H1 (cell line): Measurements from ENCODE around the gene ISCA2. TPM values are rescaled to one million over a fixed set of nuclear protein-coding genes. Genes with fewer than 3 reads are reported as not detected.

ENCODE experiments used
- CTCF ChIA-PET: fragments of 300-600 bp; sonication (Branson Sonifier 250); formaldehyde crosslinking; loops from one replicate; lab custom pipeline; 2021; ENCODE audit not compliant: partially characterized antibody; lab: Charles Lee
- POLR2A ChIA-PET: fragments of 300-600 bp; sonication (Branson Sonifier 250); formaldehyde crosslinking; loops from one replicate; lab custom pipeline; 2021; ENCODE audit warnings: inconsistent platforms; ENCODE audit not compliant: partially characterized antibody; lab: Charles Lee
- DNase-seq, 2 experiments: peaks; one replicate each; pipeline versions ENCODE4 v3.0.0 to v3.0.0-alpha.2; 2010 to 2022; ENCODE audit warnings: low spot score in 2 of 2, low read depth in 1 of 2, mixed read lengths in 1 of 2
- FAIRE-seq: peaks from 2 replicates; lab custom pipeline; 2011; peaks lifted over from hg19 to GRCh38; lab: Jason Lieb, UNC
- H2AFZ ChIP-seq: 2 replicates; pipeline ENCODE4 v1.8.1; 2012; ENCODE audit warnings: low read length, inconsistent platforms
- H2AK5ac ChIP-seq: 2 replicates; pipeline ENCODE4 v1.6.1; 2013; ENCODE audit warnings: low read depth, low read length
- H2BK120ac ChIP-seq: replicated peaks from 2 replicates; pipeline ENCODE3; 2013; ENCODE audit warnings: low read depth, low read length, inconsistent platforms
- H2BK12ac ChIP-seq: 2 replicates; pipeline ENCODE4 v1.6.1; 2013; ENCODE audit warnings: low read depth, low read length
- H2BK15ac ChIP-seq: 2 replicates; pipeline ENCODE4 v1.6.1; 2013; ENCODE audit warnings: low read length
- H2BK20ac ChIP-seq: 2 replicates; pipeline ENCODE4 v1.6.1; 2013; ENCODE audit warnings: low read length
- H2BK5ac ChIP-seq: 2 replicates; pipeline ENCODE4 v1.6.1; 2013; ENCODE audit warnings: low read depth, low read length
- H3K14ac ChIP-seq: 2 replicates; pipeline ENCODE4 v1.6.1; 2013; ENCODE audit warnings: inconsistent platforms; ENCODE audit not compliant: insufficient read length
- H3K18ac ChIP-seq: 2 replicates; pipeline ENCODE4 v1.6.1; 2013; ENCODE audit warnings: low read length; ENCODE audit errors: extremely low read depth
- H3K23ac ChIP-seq: 2 replicates; pipeline ENCODE4 v1.6.1; 2013; ENCODE audit warnings: inconsistent platforms; ENCODE audit not compliant: insufficient read length
- H3K23me2 ChIP-seq: 2 replicates; pipeline ENCODE4 v1.6.1; 2013; ENCODE audit warnings: low read depth, low read length
- H3K27ac ChIP-seq: 2 replicates; pipeline ENCODE4 v1.6.1; 2011; ENCODE audit warnings: low read depth, low read length, inconsistent platforms
- H3K27me3 ChIP-seq, 4 experiments: replicated peaks in 1 of 4; 1 replicate in 1 of 4; 2 replicates in 3 of 4; pipeline versions ENCODE4 v1.6.1 to v1.8.1; 2011 to 2013; ENCODE audit warnings: low read length in 3 of 4, mild to moderate bottlenecking in 3 of 4, inconsistent platforms in 2 of 4, mixed read lengths in 2 of 4, moderate library complexity in 1 of 4; ENCODE audit not compliant: control insufficient read depth in 3 of 4, insufficient read depth in 3 of 4; ENCODE audit errors: extremely low read depth in 1 of 4
- H3K36me3 ChIP-seq, 4 experiments: 2 replicates each; pipeline versions ENCODE4 v1.6.1 to v1.8.1; 2011 to 2013; ENCODE audit warnings: mild to moderate bottlenecking in 4 of 4, low read length in 3 of 4, moderate library complexity in 2 of 4, control low read depth in 1 of 4, inconsistent platforms in 1 of 4; ENCODE audit not compliant: insufficient read depth in 4 of 4, control insufficient read depth in 2 of 4
- H3K4ac ChIP-seq: replicated peaks from 2 replicates; pipeline ENCODE3; 2013; ENCODE audit warnings: low read length, low read depth, mixed read lengths, inconsistent platforms; ENCODE audit not compliant: insufficient read length
- H3K4me1 ChIP-seq, 4 experiments: replicated peaks in 1 of 4; 1 replicate in 1 of 4; 2 replicates in 3 of 4; pipeline versions ENCODE4 v1.6.1 to v1.8.1; 2011 to 2013; ENCODE audit warnings: low read length in 3 of 4, inconsistent platforms in 2 of 4, mixed read lengths in 1 of 4; ENCODE audit not compliant: insufficient read depth in 4 of 4, control insufficient read depth in 3 of 4
- H3K4me2 ChIP-seq, 2 experiments: 2 replicates each; pipeline versions ENCODE4 v1.6.1 to v1.8.1; 2011 to 2013; ENCODE audit warnings: low read depth in 2 of 2, low read length in 2 of 2, control low read depth in 1 of 2, inconsistent platforms in 1 of 2, mild to moderate bottlenecking in 1 of 2; ENCODE audit not compliant: insufficient read depth in 1 of 2
- H3K4me3 ChIP-seq, 4 experiments: fragments of 200-600, 300-600 bp in 1 of 4; sonication (generic), shearing (Covaris generic), sonication (Bioruptor Twin) in 1 of 4; 2 replicates each; pipeline versions ENCODE4 v1.5.1 to v1.8.1; 2011 to 2016; ENCODE audit warnings: low read length in 4 of 4, low read depth in 3 of 4, control low read depth in 2 of 4, inconsistent platforms in 2 of 4, mild to moderate bottlenecking in 2 of 4, mixed read lengths in 1 of 4, moderate library complexity in 1 of 4; ENCODE audit not compliant: insufficient read depth in 2 of 4; ENCODE audit errors: extremely low read depth in 1 of 4
- H3K56ac ChIP-seq: replicated peaks from 2 replicates; pipeline ENCODE3; 2013; ENCODE audit warnings: low read depth, mild to moderate bottlenecking, mixed read lengths, low read length, inconsistent platforms; ENCODE audit not compliant: insufficient read length
- H3K79me1 ChIP-seq: 2 replicates; pipeline ENCODE4 v1.6.1; 2013; ENCODE audit warnings: low read depth, low read length, control low read depth
- H3K79me2 ChIP-seq, 2 experiments: 2 replicates each; pipeline versions ENCODE4 v1.6.1 to v1.8.1; 2012 to 2013; ENCODE audit warnings: low read length in 2 of 2, mild to moderate bottlenecking in 2 of 2, inconsistent platforms in 1 of 2; ENCODE audit not compliant: insufficient read depth in 2 of 2, control insufficient read depth in 1 of 2
- H3K9ac ChIP-seq, 4 experiments: replicated peaks in 1 of 4; 1 replicate in 1 of 4; 2 replicates in 3 of 4; pipeline versions ENCODE4 v1.6.1 to v1.8.1; 2011 to 2013; ENCODE audit warnings: low read depth in 3 of 4, low read length in 3 of 4, control low read depth in 2 of 4, mild to moderate bottlenecking in 2 of 4, moderate library complexity in 2 of 4, inconsistent platforms in 1 of 4; ENCODE audit errors: extremely low read depth in 1 of 4
- H3K9me3 ChIP-seq, 2 experiments: 2 replicates each; pipeline versions ENCODE4 v1.6.1 to v1.8.1; 2012 to 2013; ENCODE audit warnings: mild to moderate bottlenecking in 2 of 2, moderate library complexity in 2 of 2, control low read depth in 1 of 2, inconsistent platforms in 1 of 2, low read depth in 1 of 2, low read length in 1 of 2, mixed read lengths in 1 of 2; ENCODE audit not compliant: insufficient read depth in 2 of 2
- H4K20me1 ChIP-seq, 2 experiments: replicated peaks in 1 of 2; 2 replicates each; pipeline versions ENCODE3 to v1.8.1; 2011 to 2013; ENCODE audit warnings: inconsistent platforms in 2 of 2, low read length in 2 of 2, mild to moderate bottlenecking in 1 of 2; ENCODE audit not compliant: insufficient read depth in 2 of 2, control insufficient read depth in 1 of 2
- H4K5ac ChIP-seq: 2 replicates; pipeline ENCODE4 v1.6.1; 2013; ENCODE audit warnings: low read length, low read depth, mixed read lengths, inconsistent platforms; ENCODE audit not compliant: insufficient read length
- H4K8ac ChIP-seq: 2 replicates; pipeline ENCODE4 v1.8.0; 2013; ENCODE audit warnings: mild to moderate bottlenecking, moderate library complexity, low read length, inconsistent platforms; ENCODE audit not compliant: insufficient read depth; ENCODE audit errors: extremely low read depth
- H4K91ac ChIP-seq: replicated peaks from 2 replicates; pipeline ENCODE3; 2013; ENCODE audit warnings: low read length, mixed read lengths, inconsistent platforms; ENCODE audit not compliant: insufficient read length
- CBX5 ChIP-seq: fragments of 300-800, 300-1000 bp; sonication (generic); IDR thresholded peaks from 2 replicates; pipeline ENCODE4 v1.7.1; 2016; ENCODE audit warnings: antibody characterized with exemption, low read length, low read depth
- CEBPB ChIP-seq: IDR thresholded peaks from 2 replicates; pipeline ENCODE4 v1.6.1; 2012; ENCODE audit warnings: low read depth, low read length
- CREB1 ChIP-seq: IDR thresholded peaks from 2 replicates; pipeline ENCODE4 v1.6.1; 2012; ENCODE audit warnings: inconsistent platforms
- EP300 ChIP-seq, 2 experiments: IDR thresholded peaks; 1 replicate in 1 of 2; 2 replicates in 1 of 2; pipeline ENCODE4 v1.6.1; 2011 to 2012; ENCODE audit warnings: low read depth in 2 of 2, low read length in 2 of 2, mild to moderate bottlenecking in 2 of 2, borderline replicate concordance in 1 of 2, inconsistent platforms in 1 of 2, moderate library complexity in 1 of 2
- GABPA ChIP-seq: IDR thresholded peaks from 2 replicates; pipeline ENCODE4 v1.6.1; 2011; ENCODE audit warnings: mild to moderate bottlenecking, low read length, moderate library complexity, borderline replicate concordance; ENCODE audit not compliant: insufficient read depth
- JUN ChIP-seq: IDR thresholded peaks from 2 replicates; pipeline ENCODE4 v1.6.1; 2011; ENCODE audit warnings: low read depth, mild to moderate bottlenecking, improper control_type of control experiment, low read length
- MAFK ChIP-seq: IDR thresholded peaks from 2 replicates; pipeline ENCODE4 v1.6.1; 2012; ENCODE audit warnings: low read depth, mild to moderate bottlenecking, improper control_type of control experiment, low read length
- POLR2AphosphoS5 ChIP-seq: IDR thresholded peaks from 2 replicates; pipeline ENCODE4 v1.6.1; 2011; ENCODE audit warnings: low read depth, low read length
- RXRA ChIP-seq: IDR thresholded peaks from 2 replicates; pipeline ENCODE4 v1.6.1; 2011; ENCODE audit warnings: low read depth, mild to moderate bottlenecking, low read length, moderate library complexity; ENCODE audit not compliant: insufficient read depth
- SIX5 ChIP-seq: IDR thresholded peaks from 2 replicates; pipeline ENCODE4 v1.6.1; 2011; ENCODE audit warnings: mild to moderate bottlenecking, low read depth, low read length
- SP4 ChIP-seq: IDR thresholded peaks from 2 replicates; pipeline ENCODE4 v1.6.1; 2012; ENCODE audit warnings: low read length, inconsistent platforms
- TAF7 ChIP-seq: optimal IDR thresholded peaks from 2 replicates; pipeline ENCODE3; 2011; ENCODE audit warnings: low read depth, mild to moderate bottlenecking, inconsistent platforms, low read length, moderate library complexity, borderline replicate concordance
- TCF12 ChIP-seq: IDR thresholded peaks from 2 replicates; pipeline ENCODE4 v1.6.1; 2011; ENCODE audit warnings: low read depth, mild to moderate bottlenecking, low read length
- TEAD4 ChIP-seq: IDR thresholded peaks from 2 replicates; pipeline ENCODE4 v1.6.1; 2012; ENCODE audit warnings: low read depth, low read length, inconsistent platforms, mixed read lengths
- WGBS, 2 experiments: shearing (Covaris generic) in 1 of 2; methylation state at CpG; one replicate each; pipeline versions ENCODE4 v1.1.6 to v1.1.7; 2013 to 2015; ENCODE audit warnings: low lambda C conversion rate in 2 of 2, mixed read lengths in 2 of 2, inconsistent platforms in 1 of 2, low coverage in 1 of 2, missing lambda C conversion rate in 1 of 2; ENCODE audit not compliant: insufficient replicate concordance in 2 of 2, insufficient coverage in 1 of 2, insufficient read length in 1 of 2; ENCODE audit errors: extremely low coverage in 1 of 2, missing lambda C conversion rate in 1 of 2; 5-methylcytosine and 5-hydroxymethylcytosine counted together
- polyA plus RNA-seq, 7 experiments: library from polyadenylated mRNA; depleted of rRNA in 3 of 7; stranded (reverse) in 5 of 7; unstranded in 2 of 7; fragments of >200 nt in 5 of 7; fragments of 200-250 nt in 2 of 7; gene quantifications; 1 replicate in 5 of 7; 2 replicates in 1 of 7; 4 replicates in 1 of 7; pipeline versions ENCODE4 v1.2.1 to v1.2.3, GENCODE V29; 2011 to 2013; ENCODE audit warnings: missing spikeins in 2 of 7, mixed read lengths in 2 of 7
- total RNA-seq: library from RNA; stranded (reverse); fragmentation: NEBNext Ultra II Directional; extraction: Animal tissue kit (Norgen Biotek cat#: 25700); gene quantifications from 2 replicates; pipeline ENCODE4 v1.2.1, GENCODE V29; 2021
- TF ChIP-seq, protein P1 (sequence below): IDR thresholded peaks from 2 replicates; pipeline ENCODE4 v1.6.1; 2012; ENCODE audit warnings: inconsistent platforms

ISCA2 gene
- total and polyA plus RNA-seq, 2 of the 8 experiments (the other 6 are each of a cell fraction or from before 2014, with no cell fraction given): 43.5 to 78.6 TPM

- FAIRE-seq: no peak
- no peak overlapping the region for H3K18ac ChIP-seq
- no peak for DNase-seq
- no peaks in the 10 kb centered on the region for H3K9me3 ChIP-seq
- no peak overlapping the region for H3K4me2 ChIP-seq
- H3K27me3 ChIP-seq: no peaks in the 10 kb centered on the region; a peak in 1 of 7 replicates
- no peak overlapping the region for H3K56ac ChIP-seq
- no peak overlapping the region for H2AK5ac ChIP-seq
- H3K79me1 ChIP-seq: no peaks in the 10 kb centered on the region
- H4K8ac ChIP-seq: peak overlapping the region; percentile 37; the same call in 1 of the 2 replicates
- no peak overlapping the region for H3K4me3 ChIP-seq
- no peaks in the 10 kb centered on the region for H4K20me1 ChIP-seq
- H3K4me1 ChIP-seq: peaks cover 0 to 6% (median 3%) of the 10 kb centered on the region in 4 experiments; a peak in 3 of 7 replicates
- H2BK120ac ChIP-seq: no peak overlapping the region
- H3K23ac ChIP-seq: no peak overlapping the region
- H2BK15ac ChIP-seq: no peak overlapping the region
- no peaks in the 10 kb centered on the region for H3K79me2 ChIP-seq
- H3K27ac ChIP-seq: no peak overlapping the region
- H2BK12ac ChIP-seq: no peak overlapping the region
- no peak overlapping the region for H3K14ac ChIP-seq
- H4K5ac ChIP-seq: no peak overlapping the region
- ChIA-PET POLR2A (no interaction called here), CTCF (interaction anchor here (0.7 to 1.4 kb wide), 2 partner anchors 9 to 86 kb away, joined by 3 to 4 read pairs; no protein-coding TSS in a partner anchor)
- WGBS, 2 experiments: 90% methylated on average over 7 of the region's 7 CpGs; no CpG with 5 or more reads in 1 of the 2 experiments
- no peak overlapping the region for H3K4ac ChIP-seq
- H2BK5ac ChIP-seq: no peak overlapping the region
- H3K36me3 ChIP-seq: no peaks in the 10 kb centered on the region
- H2BK20ac ChIP-seq: no peak overlapping the region
- no peaks in the 10 kb centered on the region for H3K23me2 ChIP-seq
- no peak overlapping the region for H4K91ac ChIP-seq
- H3K9ac ChIP-seq: no peak overlapping the region
- H2AFZ ChIP-seq: no peak overlapping the region
- TF ChIP-seq CBX5 (no peak), RXRA (no peak), MAFK (no peak), POLR2AphosphoS5 (no peak), TAF7 (no peak), GABPA (no peak), CEBPB (no peak), SIX5 (no peak), EP300 (IDR thresholded peaks at IDR 0.05; ENCODE audit: borderline replicate concordance in 1 of 2, low read depth in 2 of 2, low read length in 2 of 2) (no peak), JUN (no peak), TCF12 (no peak), CREB1 (no peak), SP4 (no peak), TEAD4 (no peak)
- TF ChIP-seq, protein P1, sequence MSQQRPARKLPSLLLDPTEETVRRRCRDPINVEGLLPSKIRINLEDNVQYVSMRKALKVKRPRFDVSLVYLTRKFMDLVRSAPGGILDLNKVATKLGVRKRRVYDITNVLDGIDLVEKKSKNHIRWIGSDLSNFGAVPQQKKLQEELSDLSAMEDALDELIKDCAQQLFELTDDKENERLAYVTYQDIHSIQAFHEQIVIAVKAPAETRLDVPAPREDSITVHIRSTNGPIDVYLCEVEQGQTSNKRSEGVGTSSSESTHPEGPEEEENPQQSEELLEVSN: no peak
Measured at GRCh38 chr14:74522740-74523139, 29.2 kb downstream of the ISCA2 start.
